Activated CD4-positive, alpha-beta memory T cell treated with anti-CD3 and anti-CD28 coated beads, Interleukin-2, amount 10 ng/mL, durations not matched to agents 7 days and 5 days (primary cell): ENCODE results near the gene ERCC6. TPM values are rescaled to one million over a fixed set of nuclear protein-coding genes. Genes with fewer than 3 reads are reported as not detected.

ENCODE experiments used
- CTCF ChIA-PET: fragments of 350-600 bp; sonication (Branson Sonifier 250); formaldehyde crosslinking; loops from one replicate; lab custom pipeline; 2021; ENCODE audit warnings: antibody characterized with exemption, inconsistent platforms; lab: Charles Lee
- POLR2A ChIA-PET: fragments of 350-600 bp; sonication (Branson Sonifier 250); formaldehyde crosslinking; loops from one replicate; lab custom pipeline; 2021; ENCODE audit warnings: antibody characterized with exemption; lab: Charles Lee
- DNase-seq: peaks from one replicate; pipeline ENCODE4 v3.0.0-alpha.2; 2020
- H3K27ac Mint-ChIP-seq: one replicate; pipeline ENCODE4 v1.8.0; 2021; ENCODE audit warnings: mild to moderate bottlenecking, mixed read lengths
- H3K27me3 Mint-ChIP-seq: one replicate; pipeline ENCODE4 v1.8.0; 2021; ENCODE audit warnings: mixed read lengths
- H3K36me3 Mint-ChIP-seq: one replicate; pipeline ENCODE4 v1.8.0; 2021; ENCODE audit warnings: low read depth, mixed read lengths
- H3K4me1 Mint-ChIP-seq: one replicate; pipeline ENCODE4 v1.8.0; 2021; ENCODE audit warnings: mixed read lengths
- H3K4me3 Mint-ChIP-seq: one replicate; pipeline ENCODE4 v1.8.0; 2021; ENCODE audit warnings: mild to moderate bottlenecking, mixed read lengths
- H3K9me3 Mint-ChIP-seq: one replicate; pipeline ENCODE4 v1.8.0; 2021; ENCODE audit warnings: mixed read lengths
- total RNA-seq, 2 experiments: library from RNA; stranded (reverse); gene quantifications; one replicate each; pipeline ENCODE4 v1.2.3, GENCODE V29; 2021

The ERCC6 gene
- total RNA-seq, 2 experiments from 2014 or later, result 24.9 to 29.2 TPM

DNA sequence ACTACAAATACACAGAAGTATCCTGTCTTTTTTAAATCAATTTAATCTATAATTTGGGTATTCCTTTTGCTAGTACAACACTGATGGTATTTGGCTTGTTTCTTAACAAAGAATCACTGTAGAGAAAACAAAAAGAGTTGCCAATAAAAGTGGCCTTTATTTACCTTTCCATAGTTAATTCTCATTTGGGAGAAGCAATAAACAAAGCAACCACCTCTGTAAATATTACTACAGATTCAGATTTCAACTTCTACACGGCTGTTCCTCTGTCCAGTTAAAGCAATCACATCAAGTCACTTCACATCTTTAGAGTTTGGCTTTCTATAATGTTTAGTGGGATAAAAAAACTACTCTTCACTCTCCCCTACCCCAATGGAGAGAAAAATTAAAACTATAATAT, 34.4 kb downstream of the ERCC6 start:
- ChIA-PET CTCF (interaction anchor here (1.0 kb wide), 1 partner anchor 97 kb away, joined by 3 read pairs; no protein-coding TSS in a partner anchor), POLR2A (no interaction called here)
- no peak for DNase-seq
- Mint-ChIP-seq H3K4me3 (no peak overlapping the region), H3K36me3 (peaks cover 22% of the 10 kb centered on the region), H3K27me3 (no peaks in the 10 kb centered on the region), H3K4me1 (peaks cover 28% of the 10 kb centered on the region), H3K27ac (no peak overlapping the region), H3K9me3 (no peaks in the 10 kb centered on the region)

DNA sequence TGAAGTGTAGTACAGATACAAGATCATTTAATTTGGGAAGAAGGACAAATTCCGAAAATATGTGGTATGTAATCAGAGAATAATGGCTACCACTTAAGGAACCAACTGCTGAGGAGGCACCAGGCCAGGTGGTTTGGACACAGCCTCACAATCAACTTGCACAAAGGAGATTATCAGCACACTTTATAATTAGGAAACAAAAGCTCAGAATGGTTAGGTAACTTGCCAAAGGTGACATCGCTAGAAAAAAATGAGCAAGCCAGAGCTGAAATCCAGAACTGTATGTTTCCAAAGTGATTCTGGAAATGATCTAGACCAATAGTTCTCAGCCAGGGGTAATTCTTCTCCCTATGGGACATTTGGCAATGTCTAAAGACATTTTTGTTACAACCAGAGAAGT, 36.6 kb downstream of the ERCC6 start:
- Mint-ChIP-seq H3K4me1 (peaks cover 22% of the 10 kb centered on the region), H3K4me3 (no peak overlapping the region), H3K9me3 (no peaks in the 10 kb centered on the region), H3K36me3 (peaks cover 26% of the 10 kb centered on the region), H3K27me3 (no peaks in the 10 kb centered on the region), H3K27ac (no peak overlapping the region)
- DNase-seq, result no peak
- POLR2A ChIA-PET, result interaction anchor here (1.3 kb wide), 1 partner anchor 36 kb away, joined by 3 read pairs; the partner anchor contains the start of gene ERCC6
- CTCF ChIA-PET, result interaction anchor here (1.1 kb wide), 1 partner anchor 95 kb away, joined by 4 read pairs; no protein-coding TSS in a partner anchor

DNA sequence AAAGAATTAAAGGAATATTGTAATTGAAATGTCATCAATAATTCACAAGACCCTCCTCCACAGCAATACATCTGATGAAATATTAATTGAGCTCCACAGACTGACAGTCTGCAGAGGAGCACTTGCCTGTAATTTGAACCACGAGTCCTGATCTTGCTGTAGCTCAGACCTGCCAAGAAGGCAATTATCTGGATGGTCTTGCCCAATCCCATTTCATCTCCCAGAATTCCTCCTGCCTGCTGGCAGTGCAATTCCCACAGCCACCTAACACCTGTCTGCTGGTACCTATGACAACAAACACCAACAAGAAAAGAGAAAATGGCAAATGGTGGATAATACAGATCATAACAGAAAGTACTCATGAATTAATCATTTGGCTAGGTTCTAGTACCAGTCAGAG, 38.5 kb downstream of the ERCC6 start:
- no peak overlapping the region for H3K27ac Mint-ChIP-seq
- DNase-seq, result no peak
- peaks cover 19% of the 10 kb centered on the region for H3K36me3 Mint-ChIP-seq
- H3K27me3 Mint-ChIP-seq, result no peaks in the 10 kb centered on the region
- H3K4me3 Mint-ChIP-seq, result no peak overlapping the region
- POLR2A ChIA-PET, result interaction anchor here (1.1 kb wide), 1 partner anchor 38 kb away, joined by 3 read pairs; the partner anchor contains the start of gene ERCC6
- H3K4me1 Mint-ChIP-seq, result peaks cover 17% of the 10 kb centered on the region
- no peaks in the 10 kb centered on the region for H3K9me3 Mint-ChIP-seq
- CTCF ChIA-PET, result interaction anchor here (1.3 to 3.1 kb wide), 3 partner anchors 12 to 93 kb away, joined by 3 to 14 read pairs (median 5); partner anchors contain the start of gene ERCC6

DNA sequence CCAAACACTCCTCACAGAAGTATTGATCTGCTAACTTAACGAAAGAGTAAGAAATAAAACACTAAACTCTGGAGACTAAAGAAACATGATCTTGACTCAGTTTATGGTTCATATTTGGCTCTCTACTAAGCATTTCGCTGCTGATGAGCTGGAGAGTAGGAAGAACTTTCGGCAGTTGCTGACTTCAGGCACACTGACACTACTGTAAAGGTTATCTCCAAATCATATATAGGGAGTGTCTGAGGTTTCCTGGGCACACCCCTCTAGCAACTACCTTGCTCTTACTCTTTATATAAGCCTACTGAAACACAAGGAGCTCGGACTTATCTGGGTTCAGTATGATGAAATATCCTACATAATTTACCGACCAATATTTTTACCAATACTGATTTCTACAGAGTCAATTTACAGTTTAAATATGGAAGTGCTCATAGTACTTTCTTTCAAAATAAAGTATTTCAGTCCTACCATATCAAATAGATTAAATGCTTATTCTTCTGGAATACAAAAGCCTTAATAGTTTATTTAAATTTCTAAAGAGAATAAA, 39.5 kb downstream of the ERCC6 start:
- DNase-seq, result no peak
- Mint-ChIP-seq H3K27ac (no peak overlapping the region), H3K4me3 (no peak overlapping the region), H3K36me3 (peaks cover 19% of the 10 kb centered on the region), H3K4me1 (peaks cover 17% of the 10 kb centered on the region), H3K9me3 (no peaks in the 10 kb centered on the region), H3K27me3 (no peaks in the 10 kb centered on the region)
- ChIA-PET POLR2A (interaction anchor here (1.1 kb wide), 1 partner anchor 39 kb away, joined by 3 read pairs; the partner anchor contains the start of gene ERCC6), CTCF (interaction anchor here (1.3 to 3.1 kb wide), 3 partner anchors 13 to 92 kb away, joined by 3 to 14 read pairs (median 5); partner anchors contain the start of gene ERCC6)

DNA sequence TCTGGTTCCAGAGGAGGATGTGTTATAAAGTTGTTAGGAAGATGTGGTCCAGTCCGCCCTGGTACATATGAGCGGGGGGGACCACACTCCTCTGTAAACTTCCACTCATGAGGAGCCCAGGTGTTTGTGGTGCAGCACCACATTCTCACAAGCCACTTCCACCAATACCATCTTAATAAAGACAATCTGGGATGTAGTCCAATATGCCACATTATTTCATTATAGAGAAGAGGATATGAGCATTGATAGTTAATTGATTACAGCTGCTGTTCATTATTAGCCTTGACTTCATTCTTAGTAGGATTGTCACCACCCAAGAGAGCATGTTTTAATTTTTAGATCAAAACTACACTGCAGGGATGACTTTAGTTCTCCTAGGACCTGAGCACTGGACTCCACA, 40.5 kb downstream of the ERCC6 start:
- DNase-seq, result no peak
- Mint-ChIP-seq H3K4me3 (no peak overlapping the region), H3K4me1 (peaks cover 17% of the 10 kb centered on the region), H3K9me3 (no peaks in the 10 kb centered on the region), H3K27me3 (no peaks in the 10 kb centered on the region), H3K36me3 (peaks cover 19% of the 10 kb centered on the region), H3K27ac (no peak overlapping the region)
- CTCF ChIA-PET, result interaction anchor here (3.1 kb wide), 1 partner anchor 14 kb away, joined by 14 read pairs; no protein-coding TSS in a partner anchor
- POLR2A ChIA-PET, result no interaction called here

DNA sequence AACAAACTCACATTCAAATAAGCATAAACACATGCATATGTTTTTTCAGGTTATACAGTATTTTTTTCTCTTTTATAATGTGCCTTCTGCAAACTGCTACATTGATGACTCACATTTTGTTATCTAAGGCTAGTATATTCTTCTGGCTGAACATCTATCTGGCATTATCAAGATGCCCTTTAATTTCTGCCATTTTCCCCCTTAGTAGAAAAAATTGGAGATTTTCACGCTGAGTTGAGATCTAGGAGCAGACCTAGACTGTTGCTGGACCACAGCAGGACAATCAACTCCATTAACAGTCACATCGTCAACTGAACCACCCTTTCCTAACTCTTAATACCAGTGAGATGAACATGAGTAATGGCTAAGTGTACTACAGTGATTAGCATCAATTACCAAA, 41.6 kb downstream of the ERCC6 start:
- H3K27me3 Mint-ChIP-seq, result no peaks in the 10 kb centered on the region
- peaks cover 17% of the 10 kb centered on the region for H3K4me1 Mint-ChIP-seq
- ChIA-PET POLR2A (no interaction called here), CTCF (no interaction called here)
- H3K36me3 Mint-ChIP-seq, result peaks cover 12% of the 10 kb centered on the region
- no peak overlapping the region for H3K4me3 Mint-ChIP-seq
- H3K9me3 Mint-ChIP-seq, result no peaks in the 10 kb centered on the region
- DNase-seq, result no peak
- no peak overlapping the region for H3K27ac Mint-ChIP-seq

DNA sequence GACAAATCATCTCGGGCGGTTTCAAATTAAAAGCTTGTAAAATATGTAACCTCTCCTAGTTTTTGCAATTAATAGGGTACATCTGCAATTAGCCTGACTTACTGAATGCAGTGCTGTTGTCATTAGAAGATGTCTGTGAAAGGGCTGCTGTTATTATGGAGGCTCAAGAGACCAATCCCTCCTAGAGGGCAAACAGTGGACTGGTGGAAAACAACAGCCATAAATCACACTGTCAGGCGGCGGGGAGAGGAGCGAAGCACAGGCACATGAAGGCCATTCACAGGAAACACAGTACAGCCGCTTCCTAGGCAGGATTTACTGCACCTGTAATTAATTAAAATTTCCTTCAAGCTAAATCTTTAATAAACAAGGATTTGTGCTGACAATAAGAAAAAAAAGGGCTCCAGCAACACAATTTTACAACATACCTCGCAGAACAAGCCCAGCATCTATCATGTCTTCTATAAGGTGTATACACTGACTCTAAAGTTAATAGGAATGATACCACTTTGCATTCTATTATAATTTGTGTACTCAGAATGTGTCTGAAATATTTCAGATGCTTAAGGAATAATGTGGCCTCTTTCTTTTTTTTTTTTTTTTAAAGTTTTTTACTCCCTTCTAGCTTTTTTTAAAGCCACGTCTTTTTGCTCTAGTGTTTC, 50.7 kb downstream of the ERCC6 start:
- ChIA-PET POLR2A (no interaction called here), CTCF (no interaction called here)
- no peak overlapping the region for H3K4me3 Mint-ChIP-seq

DNA sequence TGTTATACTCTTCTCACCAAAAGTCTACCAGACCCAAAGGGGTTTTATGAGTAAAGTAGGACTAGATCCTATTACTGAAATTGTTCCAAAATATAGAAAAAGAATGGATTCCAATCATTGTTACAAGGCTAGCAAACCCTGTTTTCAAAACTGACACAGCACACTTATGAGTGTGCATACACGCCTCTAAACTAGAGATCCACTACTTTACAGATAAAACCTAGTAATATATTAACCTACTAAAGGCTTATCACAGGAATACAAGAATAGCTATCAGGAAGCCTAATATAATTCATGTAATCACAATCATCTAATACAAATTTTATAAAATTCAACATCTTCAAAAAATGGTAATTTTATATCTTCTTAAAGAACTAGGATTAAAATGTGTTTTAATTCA, 52.2 kb downstream of the ERCC6 start:
- Mint-ChIP-seq H3K4me3 (no peak overlapping the region), H3K9me3 (no peaks in the 10 kb centered on the region), H3K27ac (no peak overlapping the region), H3K4me1 (peaks cover 3% of the 10 kb centered on the region), H3K27me3 (no peaks in the 10 kb centered on the region), H3K36me3 (peaks cover 8% of the 10 kb centered on the region)
- ChIA-PET CTCF (interaction anchor here (1.8 kb wide), 1 partner anchor 79 kb away, joined by 4 read pairs; no protein-coding TSS in a partner anchor), POLR2A (no interaction called here)
- no peak for DNase-seq

More for the DNA sequence above, 50.7 kb downstream of the ERCC6 start:
- H3K27me3 Mint-ChIP-seq, result no peaks in the 10 kb centered on the region
- H3K36me3 Mint-ChIP-seq, result no peaks in the 10 kb centered on the region
- H3K4me1 Mint-ChIP-seq, result peaks cover 3% of the 10 kb centered on the region
- DNase-seq, result no peak
- no peak overlapping the region for H3K27ac Mint-ChIP-seq
- H3K9me3 Mint-ChIP-seq, result no peaks in the 10 kb centered on the region

DNA sequence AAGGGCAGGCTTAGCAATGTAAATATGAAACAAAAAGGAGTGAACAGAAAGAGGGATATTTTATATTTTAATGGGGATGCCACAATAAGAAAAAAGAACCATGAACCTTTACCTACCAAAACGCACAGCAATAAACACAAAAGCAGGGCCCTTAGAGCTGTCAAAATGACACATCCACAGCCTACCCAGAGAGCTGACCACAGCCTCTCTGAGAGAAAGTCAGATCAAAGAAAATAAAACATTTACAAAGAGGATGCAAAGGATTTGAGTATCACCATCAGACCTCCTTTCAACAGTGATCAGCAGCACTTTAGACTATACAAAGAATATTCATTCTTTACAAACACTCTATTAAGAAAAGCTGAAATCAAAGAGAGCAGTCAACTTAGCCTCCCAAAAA, 52.9 kb downstream of the ERCC6 start:
- ChIA-PET CTCF (interaction anchor here (1.8 kb wide), 1 partner anchor 78 kb away, joined by 4 read pairs; no protein-coding TSS in a partner anchor), POLR2A (no interaction called here)
- Mint-ChIP-seq H3K36me3 (peaks cover 10% of the 10 kb centered on the region), H3K9me3 (no peaks in the 10 kb centered on the region), H3K4me1 (no peaks in the 10 kb centered on the region), H3K4me3 (no peak overlapping the region), H3K27ac (no peak overlapping the region), H3K27me3 (no peaks in the 10 kb centered on the region)
- no peak for DNase-seq

DNA sequence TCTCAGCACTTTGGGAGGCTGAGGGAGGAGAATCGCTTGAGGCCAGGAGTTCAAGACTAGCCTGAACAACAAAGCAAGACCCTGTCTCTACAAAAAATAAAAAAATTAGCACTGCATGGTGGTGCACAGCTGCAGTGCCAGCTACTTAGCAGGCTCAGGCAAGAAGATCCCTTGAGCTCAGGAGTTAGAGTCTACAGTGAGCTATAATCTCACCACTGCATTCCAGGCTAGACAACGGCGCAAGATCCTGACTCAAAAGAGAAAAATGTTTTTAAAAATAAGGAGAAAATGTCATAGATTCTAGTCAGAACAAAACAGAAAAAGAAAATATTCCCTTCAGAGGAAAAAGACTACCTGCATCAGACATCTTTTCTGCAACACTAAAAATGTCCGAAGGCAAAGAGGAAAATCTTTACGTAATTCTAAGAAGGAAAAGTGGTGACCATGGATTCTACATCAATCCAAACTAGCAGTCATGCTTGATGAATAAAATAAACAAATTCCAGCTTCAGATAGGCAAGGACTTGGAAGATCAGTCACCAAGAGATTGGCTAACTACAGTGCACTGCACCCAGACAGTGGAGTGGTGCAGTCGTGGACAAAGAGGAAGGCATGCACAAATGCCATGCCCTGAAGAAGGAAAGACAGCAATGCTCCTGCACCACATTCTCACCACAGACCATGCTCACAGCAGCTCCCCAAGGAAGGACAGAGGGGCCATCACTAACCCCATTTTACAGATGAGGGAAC, 54.3 kb downstream of the ERCC6 start:
- H3K9me3 Mint-ChIP-seq, result no peaks in the 10 kb centered on the region
- no peak overlapping the region for H3K27ac Mint-ChIP-seq
- no peaks in the 10 kb centered on the region for H3K27me3 Mint-ChIP-seq
- H3K4me1 Mint-ChIP-seq, result no peaks in the 10 kb centered on the region
- peaks cover 10% of the 10 kb centered on the region for H3K36me3 Mint-ChIP-seq
- DNase-seq, result no peak
- H3K4me3 Mint-ChIP-seq, result no peak overlapping the region
- CTCF ChIA-PET, result interaction anchor here (0.5 kb wide), 1 partner anchor 72 kb away, joined by 3 read pairs; no protein-coding TSS in a partner anchor
- POLR2A ChIA-PET, result no interaction called here

DNA sequence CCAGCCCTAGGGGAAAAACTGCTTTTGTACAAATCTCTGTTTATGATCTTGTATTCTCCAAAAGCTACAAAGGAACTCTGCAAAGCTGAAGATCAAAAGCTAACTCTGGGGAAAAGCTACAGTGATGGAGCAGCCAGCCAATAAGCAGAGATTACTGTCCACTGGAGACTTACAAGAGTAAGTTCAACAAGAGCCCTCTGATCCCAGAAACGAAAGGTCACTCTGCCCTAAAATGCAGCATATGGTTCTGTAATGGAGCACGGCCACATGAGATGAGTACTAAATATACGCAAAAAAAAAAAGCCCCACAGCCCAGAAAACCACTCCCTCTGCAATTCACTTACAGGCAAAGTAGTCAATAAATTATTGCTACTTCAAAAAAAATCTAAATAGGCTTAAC, 60.1 kb downstream of the ERCC6 start:
- CTCF ChIA-PET, result interaction anchor here (1.0 to 1.2 kb wide), 2 partner anchors 66 to 71 kb away, joined by 4 read pairs; no protein-coding TSS in a partner anchor
- H3K4me3 Mint-ChIP-seq, result no peak overlapping the region
- H3K4me1 Mint-ChIP-seq, result peaks cover 4% of the 10 kb centered on the region
- POLR2A ChIA-PET, result no interaction called here
- no peak overlapping the region for H3K27ac Mint-ChIP-seq
- no peaks in the 10 kb centered on the region for H3K9me3 Mint-ChIP-seq
- no peak for DNase-seq
- peaks cover 22% of the 10 kb centered on the region for H3K36me3 Mint-ChIP-seq
- H3K27me3 Mint-ChIP-seq, result no peaks in the 10 kb centered on the region

DNA sequence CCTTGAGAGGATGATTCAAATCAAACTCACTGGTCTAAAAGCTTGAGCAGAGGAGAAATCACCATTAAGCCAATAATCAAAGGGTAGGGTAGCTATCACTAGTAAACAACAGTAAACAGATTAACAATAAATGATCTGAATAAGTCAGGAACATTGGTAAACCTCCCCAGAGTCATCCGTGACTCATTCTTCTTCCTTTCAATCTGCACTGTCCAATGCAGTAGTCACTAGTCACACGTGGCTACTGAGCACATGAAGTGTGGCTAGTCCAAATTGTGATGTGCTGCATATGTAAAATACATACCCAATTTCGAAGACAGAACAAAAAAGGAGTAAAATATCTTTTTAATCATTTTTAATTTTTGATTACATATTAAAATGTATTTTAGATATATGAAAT, 64.0 kb downstream of the ERCC6 start:
- DNase-seq, result no peak
- CTCF ChIA-PET, result no interaction called here
- H3K36me3 Mint-ChIP-seq, result peaks cover 30% of the 10 kb centered on the region
- POLR2A ChIA-PET, result no interaction called here
- H3K9me3 Mint-ChIP-seq, result no peaks in the 10 kb centered on the region
- no peak overlapping the region for H3K4me3 Mint-ChIP-seq
- H3K4me1 Mint-ChIP-seq, result peaks cover 4% of the 10 kb centered on the region
- no peaks in the 10 kb centered on the region for H3K27me3 Mint-ChIP-seq
- H3K27ac Mint-ChIP-seq, result no peak overlapping the region

DNA sequence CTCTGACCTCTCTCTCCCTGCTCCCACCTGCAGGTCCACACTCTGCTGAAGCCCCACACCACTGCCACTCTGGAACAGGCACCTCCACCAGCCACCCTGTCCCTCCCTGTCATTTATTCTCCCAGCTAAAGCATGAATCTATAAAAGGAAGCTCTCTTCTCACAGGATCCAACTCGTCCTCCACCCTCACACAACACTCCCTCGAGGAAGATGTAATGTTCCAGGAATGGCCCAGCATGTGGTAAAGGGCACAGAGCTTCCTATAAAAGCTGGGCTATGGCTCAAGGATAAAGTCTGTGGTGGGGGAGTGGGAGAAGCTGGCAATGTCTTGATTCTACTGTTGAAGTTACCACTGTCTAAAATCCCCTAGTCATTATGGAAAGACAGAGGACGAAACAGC, 67.4 kb downstream of the ERCC6 start:
- POLR2A ChIA-PET, result no interaction called here
- H3K27ac Mint-ChIP-seq, result no peak overlapping the region
- H3K27me3 Mint-ChIP-seq, result no peaks in the 10 kb centered on the region
- CTCF ChIA-PET, result no interaction called here
- no peaks in the 10 kb centered on the region for H3K9me3 Mint-ChIP-seq
- H3K4me3 Mint-ChIP-seq, result no peak overlapping the region
- H3K4me1 Mint-ChIP-seq, result peaks cover 4% of the 10 kb centered on the region
- DNase-seq, result no peak
- peaks cover 28% of the 10 kb centered on the region for H3K36me3 Mint-ChIP-seq
